Gastrocnemius medialis (tissue), 4 donors: ENCODE data around the gene WDR7. TPM values are rescaled to one million over a fixed set of nuclear protein-coding genes. Genes with fewer than 3 reads are reported as not detected.

Experiments used
- ATAC-seq, 2 donors: fragments of 150-250 bp; one replicate each; pipeline ENCODE4 v1.9.1; 2016
- DNase-seq, 2 donors: peaks; one replicate each; pipeline ENCODE4 v3.0.0-alpha.2; 2019
- H3K27ac ChIP-seq, 4 donors: fragments of 200-600 bp; sonication (generic); 1 replicate in 1 of 4; 2 replicates in 3 of 4; pipeline ENCODE4 v1.5.1; 2016 to 2018; ENCODE audit warnings: mild to moderate bottlenecking in 2 of 4, moderate library complexity in 1 of 4
- H3K27me3 ChIP-seq, 3 donors: fragments of 200-600 bp; sonication (generic) in 2 of 3; 1 replicate in 1 of 3; 2 replicates in 2 of 3; pipeline versions ENCODE4 v1.5.1 to v1.6.0; 2016 to 2019; ENCODE audit warnings: mild to moderate bottlenecking in 1 of 3, moderate library complexity in 1 of 3
- H3K36me3 ChIP-seq, 2 donors: fragments of 200-600 bp; sonication (generic) in 1 of 2; one replicate each; pipeline ENCODE4 v1.5.1; 2017 to 2018
- H3K4me1 ChIP-seq, 2 donors: fragments of 200-600 bp; sonication (generic) in 1 of 2; one replicate each; pipeline ENCODE4 v1.5.1; 2016 to 2017; ENCODE audit warnings: mild to moderate bottlenecking in 2 of 2
- H3K4me3 ChIP-seq, 4 donors: fragments of 200-600 bp; sonication (generic) in 3 of 4; 1 replicate in 1 of 4; 2 replicates in 3 of 4; pipeline ENCODE4 v1.5.1; 2016 to 2019; ENCODE audit warnings: mild to moderate bottlenecking in 2 of 4
- H3K9me3 ChIP-seq, 3 donors: fragments of 200-600 bp; sonication (generic) in 2 of 3; 1 replicate in 1 of 3; 2 replicates in 2 of 3; pipeline ENCODE4 v1.5.1; 2016 to 2019
- CTCF ChIP-seq, 5 experiments: fragments of 450-650 bp in 3 of 5; fragments of 200-600 bp in 2 of 5; sonication (generic) in 2 of 5; IDR thresholded peaks in 4 of 5; conservative IDR thresholded peaks in 1 of 5; 1 replicate in 4 of 5; 2 replicates in 1 of 5; pipeline ENCODE4 v1.5.1; 2016 to 2019; ENCODE audit warnings: antibody characterized with exemption in 5 of 5, mild to moderate bottlenecking in 3 of 5, moderate library complexity in 3 of 5
- POLR2A ChIP-seq, 2 donors: fragments of 450-650 bp; IDR thresholded peaks; one replicate each; pipeline ENCODE4 v1.6.1; 2017; ENCODE audit warnings: antibody characterized with exemption in 2 of 2, mild to moderate bottlenecking in 2 of 2, moderate library complexity in 2 of 2
- in situ Hi-C, 4 donors: fragments of 200-750 bp; cut with MboI; loops; one replicate each; pipeline versions ENCODE4 v1.15.0 to v1.8.0; 2017; ENCODE audit warnings: low sequenced_read_pairs in 4 of 4
- intact Hi-C: fragments of 100-400 bp; cut with DNase I; formaldehyde crosslinking; loops from one replicate; pipeline ENCODE4 v1.15.1; 2023; ENCODE audit warnings: low total_unique reads
- total RNA-seq, 4 donors: library from RNA; depleted of rRNA; stranded (reverse); fragments of >200 nt; gene quantifications; one replicate each; pipeline versions ENCODE4 v1.1.0 to v1.2.3, GENCODE V29; 2016

WDR7 gene
- total RNA-seq, 4 donors from 2014 or later = 20.5 to 24.2 (median 21.8) TPM

GRCh38 chr18:56843241-56843640 is 192.1 kb downstream of the WDR7 start:
- no peak for ATAC-seq
- Histone ChIP-seq H3K4me3 (no peak overlapping the region), H3K9me3 (no peaks in the 10 kb centered on the region), H3K4me1 (no peaks in the 10 kb centered on the region), H3K27me3 (no peaks in the 10 kb centered on the region), H3K36me3 (peaks cover 0 to under 1% of the 10 kb centered on the region in 2 donors), H3K27ac (no peak overlapping the region)
- no peak for DNase-seq
- in situ Hi-C loops = no loop called here
- intact Hi-C loops = no loop called here
- TF ChIP-seq CTCF (IDR thresholded peaks at IDR 0.05 in 4 of 5, conservative IDR thresholded peaks at IDR 0.05 in 1 of 5) = no peak
- TF ChIP-seq POLR2A (IDR thresholded peaks at IDR 0.05) = no peak

- in situ Hi-C loops (no loop called here), intact Hi-C loops (no loop called here)
- DNase-seq (no peak), ATAC-seq (no peak)
- Histone ChIP-seq H3K4me3 (no peak overlapping the region), H3K4me1 (no peaks in the 10 kb centered on the region), H3K27ac (no peak overlapping the region), H3K27me3 (no peaks in the 10 kb centered on the region), H3K36me3 (no peaks in the 10 kb centered on the region), H3K9me3 (no peaks in the 10 kb centered on the region)
- TF ChIP-seq CTCF (IDR thresholded peaks at IDR 0.05 in 4 of 5, conservative IDR thresholded peaks at IDR 0.05 in 1 of 5) (no peak), POLR2A (IDR thresholded peaks at IDR 0.05) (no peak)
Observed at GRCh38 chr18:56844556-56844955, 193.4 kb downstream of the WDR7 start.

GRCh38 chr18:56851774-56852173 is 200.6 kb downstream of the WDR7 start:
- Histone ChIP-seq H3K4me1 (no peaks in the 10 kb centered on the region), H3K9me3 (no peaks in the 10 kb centered on the region), H3K36me3 (no peaks in the 10 kb centered on the region), H3K27ac (no peak overlapping the region), H3K4me3 (no peak overlapping the region), H3K27me3 (no peaks in the 10 kb centered on the region)
- no peak for TF ChIP-seq POLR2A (IDR thresholded peaks at IDR 0.05)
- TF ChIP-seq CTCF (IDR thresholded peaks at IDR 0.05 in 4 of 5, conservative IDR thresholded peaks at IDR 0.05 in 1 of 5) = no peak
- no peak for ATAC-seq
- intact Hi-C loops (no loop called here), in situ Hi-C loops (no loop called here)
- DNase-seq = no peak

- DNase-seq = no peak
- TF ChIP-seq POLR2A (IDR thresholded peaks at IDR 0.05) = no peak
- no peak for TF ChIP-seq CTCF (IDR thresholded peaks at IDR 0.05 in 4 of 5, conservative IDR thresholded peaks at IDR 0.05 in 1 of 5)
- H3K36me3 ChIP-seq = no peaks in the 10 kb centered on the region
- no peak overlapping the region for H3K27ac ChIP-seq
- H3K4me3 ChIP-seq = no peak overlapping the region
- no peaks in the 10 kb centered on the region for H3K27me3 ChIP-seq
- in situ Hi-C loops (no loop called here), intact Hi-C loops (no loop called here)
- no peaks in the 10 kb centered on the region for H3K9me3 ChIP-seq
- no peak for ATAC-seq
- no peaks in the 10 kb centered on the region for H3K4me1 ChIP-seq
Observed at GRCh38 chr18:56853961-56854360, 202.8 kb downstream of the WDR7 start.

GRCh38 chr18:56861244-56861643 is 210.1 kb downstream of the WDR7 start:
- no peak overlapping the region for H3K27ac ChIP-seq
- no peaks in the 10 kb centered on the region for H3K27me3 ChIP-seq
- DNase-seq (no peak), ATAC-seq (no peak)
- TF ChIP-seq POLR2A (IDR thresholded peaks at IDR 0.05) = no peak
- no peak for TF ChIP-seq CTCF (IDR thresholded peaks at IDR 0.05 in 4 of 5, conservative IDR thresholded peaks at IDR 0.05 in 1 of 5)
- H3K4me1 ChIP-seq = no peaks in the 10 kb centered on the region
- H3K36me3 ChIP-seq = no peaks in the 10 kb centered on the region
- no peak overlapping the region for H3K4me3 ChIP-seq
- intact Hi-C loops = loop anchor here (10.0 kb wide), 2 partner anchors 54 to 694 kb away; no protein-coding TSS in a partner anchor
- in situ Hi-C loops = no loop called here
- no peaks in the 10 kb centered on the region for H3K9me3 ChIP-seq
